ENCODE data around the gene PID1.

PID1 gene

GRCh38 chr2:229044581-229044980 is 226.5 kb downstream of the PID1 start:
- no peak overlapping the region for H3K9ac ChIP-seq (ENCODE audit: low read length)
- no peak overlapping the region for H3K27ac ChIP-seq (ENCODE audit: low read depth, low read length)
- H3K4me2 ChIP-seq (ENCODE audit: low read length): no peak overlapping the region
- H3K79me2 ChIP-seq (ENCODE audit: control insufficient read depth, insufficient read depth, low read length): no peaks in the 10 kb centered on the region
- no peak overlapping the region for H4K8ac ChIP-seq (ENCODE audit: low read depth, low read length)
- H3K4ac ChIP-seq (ENCODE audit: low read depth, low read length): no peak overlapping the region
- no peak overlapping the region for H4K5ac ChIP-seq (ENCODE audit: low read length)
- no peak overlapping the region for H3K4me3 ChIP-seq (ENCODE audit: low read length)
- H3K36me3 ChIP-seq (ENCODE audit: control insufficient read depth, insufficient read depth, low read length): no peaks in the 10 kb centered on the region
- WGBS (ENCODE audit: extremely low coverage, insufficient coverage, low lambda C conversion rate): 100% methylated on average over 3 of the region's 4 CpGs
- H2BK120ac ChIP-seq (ENCODE audit: low read depth, low read length): no peak overlapping the region
- no peak overlapping the region for H3K18ac ChIP-seq (ENCODE audit: low read length)
- H3K27me3 ChIP-seq (ENCODE audit: insufficient read depth, low read length, poor library complexity): no peaks in the 10 kb centered on the region
- no peak for DNase-seq
- no peaks in the 10 kb centered on the region for H3K79me1 ChIP-seq (ENCODE audit: low read length)
- no peak overlapping the region for H2BK15ac ChIP-seq (replicated peaks; ENCODE audit: low read depth)
- H2AK5ac ChIP-seq (ENCODE audit: low read length): no peak overlapping the region
- H2BK5ac ChIP-seq (ENCODE audit: low read length): no peak overlapping the region
- H3K4me1 ChIP-seq (ENCODE audit: control insufficient read depth, low read depth, low read length): no peaks in the 10 kb centered on the region
- no peak overlapping the region for H3K56ac ChIP-seq (ENCODE audit: low read length)
- no peak overlapping the region for H3K23ac ChIP-seq (ENCODE audit: low read length)

GRCh38 chr2:229043681-229044080 is 227.4 kb downstream of the PID1 start:
- H2BK5ac ChIP-seq (ENCODE audit: low read length): no peak overlapping the region
- H4K8ac ChIP-seq (ENCODE audit: low read depth, low read length): no peak overlapping the region
- H3K79me2 ChIP-seq (ENCODE audit: control insufficient read depth, insufficient read depth, low read length): no peaks in the 10 kb centered on the region
- no peak overlapping the region for H2BK15ac ChIP-seq (replicated peaks; ENCODE audit: low read depth)
- no peak overlapping the region for H3K56ac ChIP-seq (ENCODE audit: low read length)
- no peaks in the 10 kb centered on the region for H3K36me3 ChIP-seq (ENCODE audit: control insufficient read depth, insufficient read depth, low read length)
- H2AK5ac ChIP-seq (ENCODE audit: low read length): no peak overlapping the region
- H3K79me1 ChIP-seq (ENCODE audit: low read length): no peaks in the 10 kb centered on the region
- no peak overlapping the region for H3K18ac ChIP-seq (ENCODE audit: low read length)
- H3K27ac ChIP-seq (ENCODE audit: low read depth, low read length): no peak overlapping the region
- H3K9ac ChIP-seq (ENCODE audit: low read length): no peak overlapping the region
- H4K5ac ChIP-seq (ENCODE audit: low read length): no peak overlapping the region
- no peaks in the 10 kb centered on the region for H3K27me3 ChIP-seq (ENCODE audit: insufficient read depth, low read length, poor library complexity)
- H3K4ac ChIP-seq (ENCODE audit: low read depth, low read length): no peak overlapping the region
- no peaks in the 10 kb centered on the region for H3K4me1 ChIP-seq (ENCODE audit: control insufficient read depth, low read depth, low read length)
- DNase-seq: no peak
- no peak overlapping the region for H3K23ac ChIP-seq (ENCODE audit: low read length)
- no CpG with 5 or more reads among the region's 3 CpGs for WGBS (ENCODE audit: extremely low coverage, insufficient coverage, low lambda C conversion rate)
- no peak overlapping the region for H3K4me3 ChIP-seq (ENCODE audit: low read length)
- no peak overlapping the region for H3K4me2 ChIP-seq (ENCODE audit: low read length)
- H2BK120ac ChIP-seq (ENCODE audit: low read depth, low read length): no peak overlapping the region

GRCh38 chr2:229042349-229042748 is 228.7 kb downstream of the PID1 start:
- Histone ChIP-seq H3K4me3 (ENCODE audit: low read length) (no peak overlapping the region), H3K27ac (ENCODE audit: low read depth, low read length) (no peak overlapping the region), H3K27me3 (ENCODE audit: insufficient read depth, low read length, poor library complexity) (no peaks in the 10 kb centered on the region), H2BK15ac (replicated peaks; ENCODE audit: low read depth) (no peak overlapping the region), H3K23ac (ENCODE audit: low read length) (no peak overlapping the region), H3K4ac (ENCODE audit: low read depth, low read length) (no peak overlapping the region), H3K4me2 (ENCODE audit: low read length) (no peak overlapping the region), H3K36me3 (ENCODE audit: control insufficient read depth, insufficient read depth, low read length) (no peaks in the 10 kb centered on the region), H2BK5ac (ENCODE audit: low read length) (no peak overlapping the region), H3K18ac (ENCODE audit: low read length) (no peak overlapping the region), H3K79me1 (ENCODE audit: low read length) (no peaks in the 10 kb centered on the region), H2AK5ac (ENCODE audit: low read length) (no peak overlapping the region), H4K8ac (ENCODE audit: low read depth, low read length) (no peak overlapping the region), H2BK120ac (ENCODE audit: low read depth, low read length) (no peak overlapping the region), H3K4me1 (ENCODE audit: control insufficient read depth, low read depth, low read length) (no peaks in the 10 kb centered on the region), H4K5ac (ENCODE audit: low read length) (no peak overlapping the region), H3K56ac (ENCODE audit: low read length) (no peak overlapping the region), H3K79me2 (ENCODE audit: control insufficient read depth, insufficient read depth, low read length) (no peaks in the 10 kb centered on the region), H3K9ac (ENCODE audit: low read length) (no peak overlapping the region)
- no CpG with 5 or more reads among the region's 2 CpGs for WGBS (ENCODE audit: extremely low coverage, insufficient coverage, low lambda C conversion rate)
- no peak for DNase-seq

- Histone ChIP-seq H3K18ac (ENCODE audit: low read length) (no peak overlapping the region), H3K27ac (ENCODE audit: low read depth, low read length) (no peak overlapping the region), H2BK5ac (ENCODE audit: low read length) (no peak overlapping the region), H3K56ac (ENCODE audit: low read length) (no peak overlapping the region), H3K4me1 (ENCODE audit: control insufficient read depth, low read depth, low read length) (no peaks in the 10 kb centered on the region), H4K8ac (ENCODE audit: low read depth, low read length) (no peak overlapping the region), H3K9ac (ENCODE audit: low read length) (no peak overlapping the region), H3K4me3 (ENCODE audit: low read length) (no peak overlapping the region), H3K79me2 (ENCODE audit: control insufficient read depth, insufficient read depth, low read length) (no peaks in the 10 kb centered on the region), H4K5ac (ENCODE audit: low read length) (no peak overlapping the region), H2BK15ac (replicated peaks; ENCODE audit: low read depth) (no peak overlapping the region), H2AK5ac (ENCODE audit: low read length) (no peak overlapping the region), H3K4me2 (ENCODE audit: low read length) (no peak overlapping the region), H3K4ac (ENCODE audit: low read depth, low read length) (no peak overlapping the region), H2BK120ac (ENCODE audit: low read depth, low read length) (no peak overlapping the region), H3K23ac (ENCODE audit: low read length) (no peak overlapping the region), H3K36me3 (ENCODE audit: control insufficient read depth, insufficient read depth, low read length) (no peaks in the 10 kb centered on the region), H3K79me1 (ENCODE audit: low read length) (no peaks in the 10 kb centered on the region), H3K27me3 (ENCODE audit: insufficient read depth, low read length, poor library complexity) (no peaks in the 10 kb centered on the region)
- no CpG with 5 or more reads among the region's 2 CpGs for WGBS (ENCODE audit: extremely low coverage, insufficient coverage, low lambda C conversion rate)
- no peak for DNase-seq
These were observed 229.4 kb downstream of the PID1 start for GRCh38 chr2:229041691-229042090.

GRCh38 chr2:229037621-229038020 is 233.5 kb downstream of the PID1 start:
- H3K18ac ChIP-seq (ENCODE audit: low read length): no peak overlapping the region
- DNase-seq: no peak
- no peak overlapping the region for H3K27ac ChIP-seq (ENCODE audit: low read depth, low read length)
- H3K9ac ChIP-seq (ENCODE audit: low read length): no peak overlapping the region
- H3K23ac ChIP-seq (ENCODE audit: low read length): no peak overlapping the region
- H2BK5ac ChIP-seq (ENCODE audit: low read length): no peak overlapping the region
- H4K8ac ChIP-seq (ENCODE audit: low read depth, low read length): no peak overlapping the region
- no peaks in the 10 kb centered on the region for H3K79me1 ChIP-seq (ENCODE audit: low read length)
- H2BK120ac ChIP-seq (ENCODE audit: low read depth, low read length): no peak overlapping the region
- H3K4me3 ChIP-seq (ENCODE audit: low read length): no peak overlapping the region
- H4K5ac ChIP-seq (ENCODE audit: low read length): no peak overlapping the region
- no CpG with 5 or more reads among the region's 4 CpGs for WGBS (ENCODE audit: extremely low coverage, insufficient coverage, low lambda C conversion rate)
- H3K4me2 ChIP-seq (ENCODE audit: low read length): no peak overlapping the region
- H3K4ac ChIP-seq (ENCODE audit: low read depth, low read length): no peak overlapping the region
- H2AK5ac ChIP-seq (ENCODE audit: low read length): no peak overlapping the region
- H3K36me3 ChIP-seq (ENCODE audit: control insufficient read depth, insufficient read depth, low read length): no peaks in the 10 kb centered on the region
- no peak overlapping the region for H2BK15ac ChIP-seq (replicated peaks; ENCODE audit: low read depth)
- no peaks in the 10 kb centered on the region for H3K79me2 ChIP-seq (ENCODE audit: control insufficient read depth, insufficient read depth, low read length)
- H3K27me3 ChIP-seq (ENCODE audit: insufficient read depth, low read length, poor library complexity): no peaks in the 10 kb centered on the region
- no peak overlapping the region for H3K56ac ChIP-seq (ENCODE audit: low read length)
- H3K4me1 ChIP-seq (ENCODE audit: control insufficient read depth, low read depth, low read length): no peaks in the 10 kb centered on the region

DNA sequence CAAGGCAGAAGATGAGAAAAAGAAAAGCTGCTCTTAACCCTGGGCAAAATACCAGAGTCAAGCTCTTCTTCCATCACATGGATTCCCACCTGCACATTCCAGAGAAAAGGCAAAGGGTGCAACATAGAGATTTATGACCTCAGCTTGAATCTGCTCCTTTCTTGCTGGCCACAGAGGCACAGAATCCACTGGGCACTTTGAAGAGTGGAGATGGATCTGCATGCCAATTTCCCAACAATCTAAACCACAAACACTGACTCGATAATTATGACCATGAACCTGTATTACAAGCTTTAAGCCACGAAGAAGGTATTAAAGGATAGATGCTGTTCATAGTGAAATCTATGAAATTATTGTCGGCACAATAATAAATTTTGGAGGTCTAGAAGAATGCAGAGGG is 237.3 kb downstream of the PID1 start:
- Histone ChIP-seq H3K4me2 (ENCODE audit: low read length) (no peak overlapping the region), H3K79me2 (ENCODE audit: control insufficient read depth, insufficient read depth, low read length) (no peaks in the 10 kb centered on the region), H3K56ac (ENCODE audit: low read length) (no peak overlapping the region), H3K4ac (ENCODE audit: low read depth, low read length) (no peak overlapping the region), H4K5ac (ENCODE audit: low read length) (no peak overlapping the region), H2BK15ac (replicated peaks; ENCODE audit: low read depth) (no peak overlapping the region), H3K4me3 (ENCODE audit: low read length) (no peak overlapping the region), H2BK120ac (ENCODE audit: low read depth, low read length) (no peak overlapping the region), H3K27me3 (ENCODE audit: insufficient read depth, low read length, poor library complexity) (no peaks in the 10 kb centered on the region), H3K9ac (ENCODE audit: low read length) (no peak overlapping the region), H4K8ac (ENCODE audit: low read depth, low read length) (no peak overlapping the region), H3K23ac (ENCODE audit: low read length) (no peak overlapping the region), H2BK5ac (ENCODE audit: low read length) (no peak overlapping the region), H3K4me1 (ENCODE audit: control insufficient read depth, low read depth, low read length) (no peaks in the 10 kb centered on the region), H3K79me1 (ENCODE audit: low read length) (no peaks in the 10 kb centered on the region), H3K18ac (ENCODE audit: low read length) (no peak overlapping the region), H3K36me3 (ENCODE audit: control insufficient read depth, insufficient read depth, low read length) (no peaks in the 10 kb centered on the region), H3K27ac (ENCODE audit: low read depth, low read length) (no peak overlapping the region), H2AK5ac (ENCODE audit: low read length) (no peak overlapping the region)
- no peak for DNase-seq
- WGBS (ENCODE audit: extremely low coverage, insufficient coverage, low lambda C conversion rate): no CpG with 5 or more reads among the region's 3 CpGs
